ENCODE measurements around the gene KIAA0930. TPM values are rescaled to one million over a fixed set of nuclear protein-coding genes. Genes with fewer than 3 reads are reported as not detected.

The KIAA0930 gene
- total RNA-seq, 1 donor from 2014 or later, result 89.2 TPM

DNA sequence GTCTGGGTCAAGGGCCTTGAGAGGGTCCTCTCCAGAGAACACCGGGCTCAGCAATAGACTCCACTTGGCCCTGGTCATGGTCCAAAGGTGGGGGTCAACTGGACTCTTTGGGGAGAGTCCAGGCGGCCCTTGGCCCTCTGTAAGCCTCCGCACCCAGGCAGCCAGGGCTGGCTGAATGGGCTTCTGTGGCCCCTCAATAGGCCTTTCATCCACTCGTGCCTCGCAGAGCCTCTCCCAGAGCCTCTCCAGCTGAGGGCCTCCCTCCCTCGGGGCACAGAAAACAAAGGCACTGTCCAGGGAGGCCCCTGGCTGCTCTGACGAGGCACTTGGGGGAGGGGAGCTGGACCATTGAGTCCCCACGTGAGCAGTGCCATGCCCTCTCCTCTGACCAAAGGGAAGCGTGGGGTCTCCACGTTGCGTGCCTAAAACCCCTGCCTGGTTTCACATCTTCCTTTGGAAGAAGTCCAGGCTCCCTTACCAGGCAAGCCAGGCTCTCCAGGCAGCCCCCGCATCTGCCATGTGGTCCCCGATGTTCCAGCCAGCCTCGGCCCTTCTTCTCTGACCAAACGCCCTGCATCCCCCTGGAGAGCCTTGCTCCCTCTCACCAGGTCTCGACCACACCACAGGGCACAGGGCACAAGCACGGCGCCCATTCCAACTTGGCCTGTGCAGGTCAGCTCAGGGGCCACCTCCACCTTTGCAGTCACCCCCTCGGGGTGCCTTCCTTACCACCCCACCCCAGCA is 15.5 kb downstream of the KIAA0930 start:
- Histone ChIP-seq H3K27ac (peak overlapping the region; percentile 62), H3K9me3 (no peaks in the 10 kb centered on the region), H3K27me3 (ENCODE audit: low read depth) (no peaks in the 10 kb centered on the region), H3K36me3 (no peaks in the 10 kb centered on the region), H3K4me3 (no peak overlapping the region), H3K4me1 (peaks cover 30% of the 10 kb centered on the region)
- DNase-seq, result peak; percentile 42
- intact Hi-C loops (cut with DNase I), result no loop called here
- no peak for ATAC-seq
- TF ChIP-seq, protein P1, sequence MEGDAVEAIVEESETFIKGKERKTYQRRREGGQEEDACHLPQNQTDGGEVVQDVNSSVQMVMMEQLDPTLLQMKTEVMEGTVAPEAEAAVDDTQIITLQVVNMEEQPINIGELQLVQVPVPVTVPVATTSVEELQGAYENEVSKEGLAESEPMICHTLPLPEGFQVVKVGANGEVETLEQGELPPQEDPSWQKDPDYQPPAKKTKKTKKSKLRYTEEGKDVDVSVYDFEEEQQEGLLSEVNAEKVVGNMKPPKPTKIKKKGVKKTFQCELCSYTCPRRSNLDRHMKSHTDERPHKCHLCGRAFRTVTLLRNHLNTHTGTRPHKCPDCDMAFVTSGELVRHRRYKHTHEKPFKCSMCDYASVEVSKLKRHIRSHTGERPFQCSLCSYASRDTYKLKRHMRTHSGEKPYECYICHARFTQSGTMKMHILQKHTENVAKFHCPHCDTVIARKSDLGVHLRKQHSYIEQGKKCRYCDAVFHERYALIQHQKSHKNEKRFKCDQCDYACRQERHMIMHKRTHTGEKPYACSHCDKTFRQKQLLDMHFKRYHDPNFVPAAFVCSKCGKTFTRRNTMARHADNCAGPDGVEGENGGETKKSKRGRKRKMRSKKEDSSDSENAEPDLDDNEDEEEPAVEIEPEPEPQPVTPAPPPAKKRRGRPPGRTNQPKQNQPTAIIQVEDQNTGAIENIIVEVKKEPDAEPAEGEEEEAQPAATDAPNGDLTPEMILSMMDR (IDR thresholded peaks at IDR 0.05), result no peak

DNA sequence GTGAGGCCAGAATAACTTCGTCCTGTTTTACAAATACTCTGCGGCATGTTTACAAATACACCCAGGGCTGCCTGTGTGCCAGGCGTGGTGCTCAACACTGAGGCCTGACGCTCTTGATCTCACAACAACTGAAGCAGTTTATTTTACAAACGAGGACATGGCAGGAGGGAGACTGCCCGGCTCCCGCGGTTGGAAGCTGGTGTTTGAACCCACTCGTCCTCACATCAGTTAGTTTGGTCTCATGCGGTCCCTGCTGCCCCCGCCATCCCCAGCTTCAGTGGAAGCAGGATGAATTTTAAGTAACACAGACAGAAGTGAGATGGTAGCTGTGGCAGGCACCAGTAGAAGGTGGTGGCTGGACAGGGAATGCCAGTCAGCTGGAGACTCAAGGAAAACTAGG is 16.4 kb downstream of the KIAA0930 start:
- H3K4me1 ChIP-seq, result peaks cover 30% of the 10 kb centered on the region
- no peak for ATAC-seq
- peak; percentile 12 for DNase-seq
- TF ChIP-seq, protein P1 (IDR thresholded peaks at IDR 0.05), result no peak
- intact Hi-C loops (cut with DNase I), result no loop called here
- no peaks in the 10 kb centered on the region for H3K36me3 ChIP-seq
- no peak overlapping the region for H3K27ac ChIP-seq
- no peaks in the 10 kb centered on the region for H3K27me3 ChIP-seq (ENCODE audit: low read depth)
- no peaks in the 10 kb centered on the region for H3K9me3 ChIP-seq
- no peak overlapping the region for H3K4me3 ChIP-seq

DNA sequence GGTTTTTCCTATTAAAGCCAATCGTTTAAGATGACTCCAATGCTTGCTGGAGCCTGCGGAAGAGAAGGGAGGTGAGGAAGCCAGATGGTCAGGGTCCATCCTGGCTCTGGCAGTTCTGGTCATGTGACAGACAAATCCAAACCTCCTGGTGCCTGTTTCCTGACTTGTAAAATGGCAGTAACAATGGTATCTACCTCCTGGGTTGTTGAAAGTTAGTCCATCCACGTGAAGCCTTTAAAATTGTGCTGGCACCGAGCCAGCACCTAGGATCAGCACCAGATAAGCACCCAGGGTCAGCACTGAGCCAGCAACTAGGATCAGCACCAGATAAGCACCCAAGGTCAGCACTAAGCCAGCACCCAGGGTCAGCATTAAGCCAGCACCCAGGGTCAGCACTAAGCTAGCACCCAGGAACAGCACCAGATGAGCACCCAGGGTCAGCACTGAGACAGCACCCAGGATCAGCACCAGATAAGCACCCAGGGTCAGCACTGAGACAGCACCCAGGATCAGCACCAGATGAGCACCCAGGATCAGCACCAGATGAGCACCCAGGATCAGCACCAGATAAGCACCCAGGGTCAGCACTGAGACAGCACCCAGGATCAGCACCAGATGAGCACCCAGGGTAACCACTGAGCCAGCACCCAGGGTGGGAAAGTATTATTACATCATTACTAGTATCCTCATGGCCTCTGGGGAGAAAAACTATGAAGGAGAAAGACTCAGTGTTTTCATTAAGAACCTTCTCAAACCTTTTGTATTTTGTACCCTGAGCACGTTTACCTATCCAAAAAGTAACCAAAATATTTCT is 17.2 kb downstream of the KIAA0930 start:
- DNase-seq (no peak), ATAC-seq (no peak)
- Histone ChIP-seq H3K27me3 (ENCODE audit: low read depth) (no peaks in the 10 kb centered on the region), H3K36me3 (no peaks in the 10 kb centered on the region), H3K4me1 (peaks cover 30% of the 10 kb centered on the region), H3K9me3 (no peaks in the 10 kb centered on the region), H3K27ac (no peak overlapping the region), H3K4me3 (no peak overlapping the region)
- intact Hi-C loops (cut with DNase I), result no loop called here
- TF ChIP-seq, protein P1 (IDR thresholded peaks at IDR 0.05), result no peak

DNA sequence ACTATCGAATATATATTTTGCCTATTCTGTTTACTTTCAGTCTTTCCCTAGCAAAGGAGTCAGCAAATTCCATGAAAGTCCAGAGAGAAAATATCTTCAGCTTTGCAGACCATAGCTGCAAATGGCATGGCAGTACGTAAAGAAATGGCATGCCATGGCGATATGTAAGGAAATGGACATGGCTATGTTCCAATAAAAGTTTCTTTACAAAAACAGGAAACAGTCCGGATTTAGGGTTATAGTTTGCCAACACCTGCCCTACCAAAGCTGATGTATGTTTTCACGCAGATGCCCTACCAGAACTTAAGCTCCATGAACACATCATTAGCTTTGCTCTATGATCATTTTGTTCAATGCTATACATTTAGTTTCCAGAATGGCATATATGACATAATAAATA is 19.5 kb downstream of the KIAA0930 start:
- intact Hi-C loops (cut with DNase I), result no loop called here
- peaks cover 21% of the 10 kb centered on the region for H3K4me1 ChIP-seq
- ATAC-seq, result no peak

DNA sequence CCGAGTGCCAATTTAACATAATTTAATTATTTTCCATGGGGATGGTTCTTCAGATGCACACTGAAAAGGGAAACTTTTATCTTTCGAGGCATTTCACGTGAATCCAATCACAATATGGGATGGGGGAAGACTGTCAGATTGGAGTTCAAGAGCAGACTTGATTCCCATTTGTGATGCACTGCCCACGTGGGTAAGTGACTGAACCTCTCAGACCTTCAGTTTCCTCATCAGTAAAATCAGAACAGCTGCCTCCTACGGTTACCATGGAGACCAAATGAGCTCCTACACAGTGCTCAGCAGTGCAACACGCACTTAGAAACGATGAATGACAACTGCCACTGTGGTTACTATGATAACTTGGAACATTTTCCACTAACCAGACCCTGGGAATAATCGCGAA is 21.7 kb downstream of the KIAA0930 start:
- no peak overlapping the region for H3K27ac ChIP-seq
- no peak overlapping the region for H3K4me3 ChIP-seq
- peaks cover 15% of the 10 kb centered on the region for H3K4me1 ChIP-seq
- H3K27me3 ChIP-seq (ENCODE audit: low read depth), result no peaks in the 10 kb centered on the region
- intact Hi-C loops (cut with DNase I), result no loop called here
- H3K36me3 ChIP-seq, result no peaks in the 10 kb centered on the region
- DNase-seq, result no peak
- TF ChIP-seq, protein P1 (IDR thresholded peaks at IDR 0.05), result no peak
- ATAC-seq, result peak in 1 of 2 donors; percentile 52
- H3K9me3 ChIP-seq, result no peaks in the 10 kb centered on the region

More for the DNA sequence above, 19.5 kb downstream of the KIAA0930 start:
- no peaks in the 10 kb centered on the region for H3K27me3 ChIP-seq (ENCODE audit: low read depth)
- DNase-seq, result no peak
- no peaks in the 10 kb centered on the region for H3K36me3 ChIP-seq
- H3K4me3 ChIP-seq, result no peak overlapping the region
- TF ChIP-seq, protein P1 (IDR thresholded peaks at IDR 0.05), result no peak
- no peak overlapping the region for H3K27ac ChIP-seq
- no peaks in the 10 kb centered on the region for H3K9me3 ChIP-seq

Measured in lower lobe of right lung (tissue), 2 donors.